Stimulated activated CD4-positive, alpha-beta T cell treated with anti-CD3 and anti-CD28 coated beads, Interleukin-4, amount 100 ng/mL, for 48 hours (primary cell): Measurements from ENCODE around the gene VCAM1.

Experiments
- DNase-seq, 2 donors: peaks; one replicate each; pipeline ENCODE4 v3.0.0-alpha.2; 2020; ENCODE audit warnings: low read depth in 2 of 2

VCAM1 gene

GRCh38 chr1:100719490-100719889, at the start of gene VCAM1:
Gene VCAM1, plus strand, starts transcription at chr1:100719742. Its CDS starts 119 bp downstream, at chr1:100719861.
- no peak for DNase-seq

GRCh38 chr1:100670083-100670482, 49.5 kb upstream of the VCAM1 start:
- no peak for DNase-seq

- no peak for DNase-seq
Observed at GRCh38 chr1:100671601-100672000, 47.9 kb upstream of the VCAM1 start.

GRCh38 chr1:100683448-100684349, 35.8 kb upstream of the VCAM1 start:
- DNase-seq, result no peak

GRCh38 chr1:100699744-100700143, 19.8 kb upstream of the VCAM1 start:
- no peak for DNase-seq

- DNase-seq, result no peak
Observed at GRCh38 chr1:100700586-100700985, 19.0 kb upstream of the VCAM1 start.

GRCh38 chr1:100703052-100703451, 16.5 kb upstream of the VCAM1 start:
- DNase-seq, result no peak

- DNase-seq, result no peak
Observed at GRCh38 chr1:100703716-100704115, 15.8 kb upstream of the VCAM1 start.

- no peak for DNase-seq
Observed at GRCh38 chr1:100704473-100704872, 15.1 kb upstream of the VCAM1 start.

GRCh38 chr1:100706296-100706695, 13.2 kb upstream of the VCAM1 start:
- DNase-seq, result no peak

GRCh38 chr1:100706856-100707255, 12.7 kb upstream of the VCAM1 start:
- no peak for DNase-seq

- no peak for DNase-seq
Observed at GRCh38 chr1:100708476-100709062, 11.0 kb upstream of the VCAM1 start.

- DNase-seq, result no peak
Observed at GRCh38 chr1:100710906-100711682, 8.4 kb upstream of the VCAM1 start.

GRCh38 chr1:100713027-100713426, 6.5 kb upstream of the VCAM1 start:
- DNase-seq, result peak; percentile 13 to 22

GRCh38 chr1:100713626-100714025, 5.9 kb upstream of the VCAM1 start:
- DNase-seq, result no peak

GRCh38 chr1:100714599-100714998, 4.9 kb upstream of the VCAM1 start:
- no peak for DNase-seq

GRCh38 chr1:100717218-100717617, 2.3 kb upstream of the VCAM1 start:
- DNase-seq, result no peak

- no peak for DNase-seq
Observed at GRCh38 chr1:100718581-100718980, 961 bp upstream of the VCAM1 start.

GRCh38 chr1:100720101-100720500, 559 bp downstream of the VCAM1 start:
- DNase-seq, result no peak

- DNase-seq, result no peak
Observed at GRCh38 chr1:100720751-100721150, 1.2 kb downstream of the VCAM1 start.

GRCh38 chr1:100721526-100722207, 2.1 kb downstream of the VCAM1 start:
- no peak for DNase-seq

GRCh38 chr1:100722221-100722620, 2.7 kb downstream of the VCAM1 start:
- DNase-seq, result no peak
